NCI-H2196 treated with DMSO at 0.1 percent for 48 hours (cell line): ENCODE results near the gene ELOVL6.
"Not testable (repeated sequence)": the region's sequence is repeated elsewhere in the genome, so short reads cannot be mapped to it uniquely, and the experiment has no call there.

Experiments used
- DNase-seq: peaks from one replicate; lab custom pipeline; 2025; ENCODE audit not compliant: unreplicated experiment; lab: John Stamatoyannopoulos, UW

The ELOVL6 gene

GRCh38 chr4:110196871-110197528 is 1.4 kb downstream of the ELOVL6 start:
- DNase-seq, result peak; percentile 36

- peak; percentile 24 for DNase-seq
These were observed 2.1 kb downstream of the ELOVL6 start for GRCh38 chr4:110196206-110196870.

GRCh38 chr4:110195561-110196205 is 2.7 kb downstream of the ELOVL6 start:
- peak; percentile 26 for DNase-seq

- peak; percentile 92 for DNase-seq
These were observed 4.3 kb downstream of the ELOVL6 start for GRCh38 chr4:110193822-110194761.

GRCh38 chr4:110193287-110193686 is 5.1 kb downstream of the ELOVL6 start:
- not testable (repeated sequence) for DNase-seq

- DNase-seq, result no peak
These were observed 8.2 kb downstream of the ELOVL6 start for GRCh38 chr4:110190249-110190648.

GRCh38 chr4:110188113-110188512 is 10.3 kb downstream of the ELOVL6 start:
- DNase-seq, result no peak

- no peak for DNase-seq
These were observed 13.6 kb downstream of the ELOVL6 start for GRCh38 chr4:110184791-110185155.

- no peak for DNase-seq
These were observed 14.2 kb downstream of the ELOVL6 start for GRCh38 chr4:110184140-110184790.

GRCh38 chr4:110183643-110184042 is 14.8 kb downstream of the ELOVL6 start:
- DNase-seq, result no peak

GRCh38 chr4:110183058-110183457 is 15.4 kb downstream of the ELOVL6 start:
- DNase-seq, result no peak

GRCh38 chr4:110181890-110182289 is 16.5 kb downstream of the ELOVL6 start:
- no peak for DNase-seq

GRCh38 chr4:110175634-110176033 is 22.8 kb downstream of the ELOVL6 start:
- no peak for DNase-seq

- peak; percentile 53 for DNase-seq
These were observed 25.4 kb downstream of the ELOVL6 start for GRCh38 chr4:110172972-110173371.

GRCh38 chr4:110171971-110172370 is 26.4 kb downstream of the ELOVL6 start:
- no peak for DNase-seq

GRCh38 chr4:110170861-110171260 is 27.6 kb downstream of the ELOVL6 start:
- no peak for DNase-seq

GRCh38 chr4:110165382-110166286 is 32.8 kb downstream of the ELOVL6 start:
- DNase-seq, result peak; percentile 2

- no peak for DNase-seq
These were observed 33.6 kb downstream of the ELOVL6 start for GRCh38 chr4:110164856-110165255.

GRCh38 chr4:110164251-110164650 is 34.2 kb downstream of the ELOVL6 start:
- no peak for DNase-seq
